GM12878 (cell line): ENCODE data around the gene EPS8.

Experiments used
- EZH2 ChIP-seq: IDR thresholded peaks from 2 replicates; pipeline ENCODE4 v1.6.1; 2012; ENCODE audit warnings: low read depth, mild to moderate bottlenecking, control low read depth, inconsistent platforms, low read length, borderline replicate concordance; ENCODE audit not compliant: control insufficient read depth
- SMAD1 ChIP-seq: fragments of 450-650 bp; IDR thresholded peaks from 2 replicates; pipeline ENCODE4 v1.6.1; 2018; ENCODE audit warnings: mild to moderate bottlenecking, low read depth; ENCODE audit not compliant: partially characterized antibody
- YY1 ChIP-seq: IDR thresholded peaks from 2 replicates; pipeline ENCODE4 v1.6.1; 2011; ENCODE audit warnings: low read depth, mild to moderate bottlenecking, low read length
- TF ChIP-seq, protein P1 (sequence below), 3 experiments: IDR thresholded peaks in 2 of 3; conservative IDR thresholded peaks in 1 of 3; 2 replicates each; pipeline ENCODE4 v1.5.1; 2011; ENCODE audit warnings: low read depth in 3 of 3, low read length in 3 of 3, mild to moderate bottlenecking in 3 of 3, control low read depth in 2 of 3, moderate library complexity in 2 of 3, inconsistent platforms in 1 of 3, mixed read lengths in 1 of 3; ENCODE audit not compliant: control insufficient read depth in 2 of 3, insufficient read depth in 1 of 3; ENCODE audit errors: extremely low read depth in 1 of 3
- TF ChIP-seq, protein P2 (sequence below): IDR thresholded peaks from 2 replicates; pipeline ENCODE4 v1.6.1; 2012; ENCODE audit warnings: low read depth, low read length, improper control_type of control experiment

- TF ChIP-seq, protein P1, sequence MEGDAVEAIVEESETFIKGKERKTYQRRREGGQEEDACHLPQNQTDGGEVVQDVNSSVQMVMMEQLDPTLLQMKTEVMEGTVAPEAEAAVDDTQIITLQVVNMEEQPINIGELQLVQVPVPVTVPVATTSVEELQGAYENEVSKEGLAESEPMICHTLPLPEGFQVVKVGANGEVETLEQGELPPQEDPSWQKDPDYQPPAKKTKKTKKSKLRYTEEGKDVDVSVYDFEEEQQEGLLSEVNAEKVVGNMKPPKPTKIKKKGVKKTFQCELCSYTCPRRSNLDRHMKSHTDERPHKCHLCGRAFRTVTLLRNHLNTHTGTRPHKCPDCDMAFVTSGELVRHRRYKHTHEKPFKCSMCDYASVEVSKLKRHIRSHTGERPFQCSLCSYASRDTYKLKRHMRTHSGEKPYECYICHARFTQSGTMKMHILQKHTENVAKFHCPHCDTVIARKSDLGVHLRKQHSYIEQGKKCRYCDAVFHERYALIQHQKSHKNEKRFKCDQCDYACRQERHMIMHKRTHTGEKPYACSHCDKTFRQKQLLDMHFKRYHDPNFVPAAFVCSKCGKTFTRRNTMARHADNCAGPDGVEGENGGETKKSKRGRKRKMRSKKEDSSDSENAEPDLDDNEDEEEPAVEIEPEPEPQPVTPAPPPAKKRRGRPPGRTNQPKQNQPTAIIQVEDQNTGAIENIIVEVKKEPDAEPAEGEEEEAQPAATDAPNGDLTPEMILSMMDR (IDR thresholded peaks at IDR 0.05 in 2 of 3, conservative IDR thresholded peaks at IDR 0.05 in 1 of 3; ENCODE audit: control insufficient read depth in 2 of 3, extremely low read depth in 1 of 3, insufficient read depth in 1 of 3, low read depth in 3 of 3, low read length in 3 of 3): no peak
- TF ChIP-seq EZH2: no peak
- no peak for TF ChIP-seq YY1
- TF ChIP-seq SMAD1: no peak
- TF ChIP-seq, protein P2, sequence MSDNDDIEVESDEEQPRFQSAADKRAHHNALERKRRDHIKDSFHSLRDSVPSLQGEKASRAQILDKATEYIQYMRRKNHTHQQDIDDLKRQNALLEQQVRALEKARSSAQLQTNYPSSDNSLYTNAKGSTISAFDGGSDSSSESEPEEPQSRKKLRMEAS: no peak
These were observed 19.2 kb downstream of the EPS8 start for GRCh38 chr12:15770021-15770420.
